Ascending aorta (tissue), 2 donors: ENCODE data around the gene ADSS1. TPM values are rescaled to one million over a fixed set of nuclear protein-coding genes. Genes with fewer than 3 reads are reported as not detected.

Source experiments
- DNase-seq, 2 donors: peaks; one replicate each; pipeline ENCODE4 v3.0.0-alpha.2; 2019; ENCODE audit warnings: low spot score in 2 of 2
- H3K27ac ChIP-seq, 2 donors: fragments of 200-600 bp; sonication (generic); one replicate each; pipeline ENCODE4 v1.5.1; 2016 to 2017; ENCODE audit warnings: mild to moderate bottlenecking in 1 of 2
- H3K27me3 ChIP-seq: fragments of 200-600 bp; sonication (generic); one replicate; pipeline ENCODE4 v1.5.1; 2017
- H3K36me3 ChIP-seq, 2 donors: fragments of 200-600 bp; sonication (generic); one replicate each; pipeline ENCODE4 v1.5.1; 2016
- H3K4me1 ChIP-seq, 2 donors: fragments of 200-600 bp; sonication (generic); one replicate each; pipeline ENCODE4 v1.5.1; 2016 to 2017; ENCODE audit warnings: mild to moderate bottlenecking in 1 of 2
- H3K4me3 ChIP-seq, 2 donors: fragments of 200-600 bp; sonication (generic); one replicate each; pipeline ENCODE4 v1.5.1; 2016 to 2017; ENCODE audit warnings: mild to moderate bottlenecking in 1 of 2
- H3K9me3 ChIP-seq, 2 donors: fragments of 200-600 bp; sonication (generic); one replicate each; pipeline ENCODE4 v1.5.1; 2016
- intact Hi-C: fragments of 100-400 bp; cut with DNase I; formaldehyde crosslinking; loops from one replicate; pipeline ENCODE4 v1.15.1; 2023
- total RNA-seq: library from RNA; depleted of rRNA; stranded (reverse); fragments of >200 nt; gene quantifications from one replicate; pipeline ENCODE4 v1.1.0, GENCODE V29; 2016
- TF ChIP-seq, protein P1 (sequence below), 3 experiments: fragments of 200-600 bp in 2 of 3; fragments of 450-650 bp in 1 of 3; sonication (generic) in 2 of 3; IDR thresholded peaks; one replicate each; pipeline ENCODE4 v1.5.1; 2016 to 2019; ENCODE audit warnings: antibody characterized with exemption in 3 of 3, mild to moderate bottlenecking in 1 of 3, moderate library complexity in 1 of 3

The ADSS1 gene
- total RNA-seq, 1 donor from 2014 or later = 30.2 TPM

DNA sequence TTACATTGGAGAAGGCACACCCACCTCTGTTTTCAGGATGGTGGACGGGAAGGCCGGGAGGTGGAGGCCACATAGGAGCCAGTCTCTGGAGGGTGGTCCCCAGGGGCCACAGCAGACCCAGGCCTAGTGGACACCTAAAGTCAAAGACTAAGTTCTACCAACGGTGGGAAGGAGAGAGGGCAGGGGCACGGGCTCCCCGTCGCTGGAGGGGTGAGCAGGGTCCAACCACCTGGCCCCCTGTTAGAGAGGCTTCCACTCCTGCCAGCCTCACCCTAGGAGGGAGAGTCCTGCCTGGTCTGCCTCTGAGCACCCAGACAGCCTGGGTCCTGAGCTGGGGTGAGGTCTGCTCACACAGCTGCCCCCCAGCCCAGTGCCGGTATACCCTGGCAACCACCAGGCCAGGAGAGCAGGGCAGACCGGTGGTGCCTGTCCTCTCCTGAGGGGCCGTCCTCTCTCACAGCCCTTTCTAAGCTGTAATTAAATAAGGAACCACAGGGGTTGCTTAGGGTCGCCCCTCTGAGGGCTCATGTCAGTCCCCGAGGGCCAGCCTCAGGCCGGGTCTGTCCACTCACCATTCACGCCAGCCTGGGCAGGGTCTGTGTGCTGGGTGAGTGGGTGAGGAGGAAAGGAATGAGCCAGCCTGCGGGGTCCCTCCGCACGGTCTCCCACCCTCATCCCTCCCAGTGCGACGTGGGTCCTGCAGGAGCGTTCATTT, 32.3 kb upstream of the ADSS1 start:
- Histone ChIP-seq H3K4me1 (peaks cover 26 to 59% of the 10 kb centered on the region in 2 donors), H3K36me3 (peaks cover 0 to 10% of the 10 kb centered on the region in 2 donors), H3K9me3 (no peaks in the 10 kb centered on the region), H3K27me3 (no peaks in the 10 kb centered on the region), H3K4me3 (peak overlapping the region; percentile 90 to 92), H3K27ac (peak overlapping the region; percentile 80 to 82)
- TF ChIP-seq, protein P1, sequence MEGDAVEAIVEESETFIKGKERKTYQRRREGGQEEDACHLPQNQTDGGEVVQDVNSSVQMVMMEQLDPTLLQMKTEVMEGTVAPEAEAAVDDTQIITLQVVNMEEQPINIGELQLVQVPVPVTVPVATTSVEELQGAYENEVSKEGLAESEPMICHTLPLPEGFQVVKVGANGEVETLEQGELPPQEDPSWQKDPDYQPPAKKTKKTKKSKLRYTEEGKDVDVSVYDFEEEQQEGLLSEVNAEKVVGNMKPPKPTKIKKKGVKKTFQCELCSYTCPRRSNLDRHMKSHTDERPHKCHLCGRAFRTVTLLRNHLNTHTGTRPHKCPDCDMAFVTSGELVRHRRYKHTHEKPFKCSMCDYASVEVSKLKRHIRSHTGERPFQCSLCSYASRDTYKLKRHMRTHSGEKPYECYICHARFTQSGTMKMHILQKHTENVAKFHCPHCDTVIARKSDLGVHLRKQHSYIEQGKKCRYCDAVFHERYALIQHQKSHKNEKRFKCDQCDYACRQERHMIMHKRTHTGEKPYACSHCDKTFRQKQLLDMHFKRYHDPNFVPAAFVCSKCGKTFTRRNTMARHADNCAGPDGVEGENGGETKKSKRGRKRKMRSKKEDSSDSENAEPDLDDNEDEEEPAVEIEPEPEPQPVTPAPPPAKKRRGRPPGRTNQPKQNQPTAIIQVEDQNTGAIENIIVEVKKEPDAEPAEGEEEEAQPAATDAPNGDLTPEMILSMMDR (IDR thresholded peaks at IDR 0.05) = no peak
- no peak for DNase-seq
- intact Hi-C loops = loop anchor here (2.0 kb wide), 1 partner anchor 15 kb away; no protein-coding TSS in a partner anchor

DNA sequence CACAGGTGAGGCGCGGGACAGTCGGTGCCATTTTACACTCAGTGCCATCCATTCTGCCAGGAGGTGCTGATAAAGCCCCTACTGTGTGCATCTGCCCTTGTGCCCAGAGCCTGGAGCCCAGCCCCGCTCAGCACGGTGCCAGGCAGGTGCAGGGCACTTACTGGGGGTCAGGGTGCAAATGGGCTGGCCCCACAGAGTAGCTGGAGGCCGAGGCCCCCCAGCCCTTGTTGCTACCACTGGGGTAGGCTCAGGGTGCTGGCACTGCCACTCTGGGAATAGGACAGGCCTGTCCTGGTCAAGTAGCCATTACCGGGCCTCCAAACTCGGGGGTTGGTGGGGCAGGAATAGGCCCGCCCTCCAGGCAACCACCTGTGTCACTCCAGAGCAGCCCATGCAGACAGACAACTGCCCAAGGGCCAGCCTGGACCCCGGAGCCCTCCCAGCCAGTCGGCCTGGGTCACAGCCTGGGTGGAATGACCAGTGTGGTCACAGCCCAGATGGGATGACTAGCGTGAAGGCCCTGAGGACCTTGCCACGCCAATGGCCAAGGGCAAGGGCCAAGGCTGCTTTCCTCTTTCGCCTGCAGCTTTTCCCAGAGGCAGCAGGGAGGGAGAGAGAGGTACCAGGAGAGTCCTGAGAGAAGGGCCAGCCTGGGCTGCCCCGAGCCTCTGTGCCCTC, 31.6 kb upstream of the ADSS1 start:
- intact Hi-C loops = no loop called here
- no peaks in the 10 kb centered on the region for H3K27me3 ChIP-seq
- DNase-seq = no peak
- H3K4me1 ChIP-seq = peaks cover 29 to 66% of the 10 kb centered on the region in 2 donors
- TF ChIP-seq, protein P1 (IDR thresholded peaks at IDR 0.05) = no peak
- no peak overlapping the region for H3K4me3 ChIP-seq
- peaks cover 0 to 10% of the 10 kb centered on the region in 2 donors for H3K36me3 ChIP-seq
- H3K27ac ChIP-seq = peak overlapping the region in 1 of 2 donors; percentile 39
- H3K9me3 ChIP-seq = no peaks in the 10 kb centered on the region

DNA sequence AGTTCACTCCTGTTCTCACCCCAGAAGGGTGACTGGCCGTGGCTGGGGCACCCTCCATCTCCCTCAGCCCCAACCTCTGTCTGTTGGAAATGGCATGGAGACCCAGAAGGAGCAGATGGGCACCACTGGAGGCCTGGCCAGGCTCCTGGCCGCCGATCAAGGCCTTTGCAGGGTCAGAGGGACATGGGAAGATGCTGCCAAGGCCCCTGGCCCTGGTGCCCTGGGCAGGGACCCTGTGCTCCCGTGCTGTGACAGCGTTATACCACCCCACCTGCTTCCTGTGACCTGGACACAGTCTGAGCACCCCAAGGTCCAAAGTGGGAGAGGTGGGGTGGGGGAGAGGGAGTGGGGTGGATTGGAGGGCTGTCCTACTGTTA, 31.1 kb upstream of the ADSS1 start:
- intact Hi-C loops = no loop called here
- TF ChIP-seq, protein P1 (IDR thresholded peaks at IDR 0.05) = no peak
- H3K4me1 ChIP-seq = peaks cover 31 to 66% of the 10 kb centered on the region in 2 donors

DNA sequence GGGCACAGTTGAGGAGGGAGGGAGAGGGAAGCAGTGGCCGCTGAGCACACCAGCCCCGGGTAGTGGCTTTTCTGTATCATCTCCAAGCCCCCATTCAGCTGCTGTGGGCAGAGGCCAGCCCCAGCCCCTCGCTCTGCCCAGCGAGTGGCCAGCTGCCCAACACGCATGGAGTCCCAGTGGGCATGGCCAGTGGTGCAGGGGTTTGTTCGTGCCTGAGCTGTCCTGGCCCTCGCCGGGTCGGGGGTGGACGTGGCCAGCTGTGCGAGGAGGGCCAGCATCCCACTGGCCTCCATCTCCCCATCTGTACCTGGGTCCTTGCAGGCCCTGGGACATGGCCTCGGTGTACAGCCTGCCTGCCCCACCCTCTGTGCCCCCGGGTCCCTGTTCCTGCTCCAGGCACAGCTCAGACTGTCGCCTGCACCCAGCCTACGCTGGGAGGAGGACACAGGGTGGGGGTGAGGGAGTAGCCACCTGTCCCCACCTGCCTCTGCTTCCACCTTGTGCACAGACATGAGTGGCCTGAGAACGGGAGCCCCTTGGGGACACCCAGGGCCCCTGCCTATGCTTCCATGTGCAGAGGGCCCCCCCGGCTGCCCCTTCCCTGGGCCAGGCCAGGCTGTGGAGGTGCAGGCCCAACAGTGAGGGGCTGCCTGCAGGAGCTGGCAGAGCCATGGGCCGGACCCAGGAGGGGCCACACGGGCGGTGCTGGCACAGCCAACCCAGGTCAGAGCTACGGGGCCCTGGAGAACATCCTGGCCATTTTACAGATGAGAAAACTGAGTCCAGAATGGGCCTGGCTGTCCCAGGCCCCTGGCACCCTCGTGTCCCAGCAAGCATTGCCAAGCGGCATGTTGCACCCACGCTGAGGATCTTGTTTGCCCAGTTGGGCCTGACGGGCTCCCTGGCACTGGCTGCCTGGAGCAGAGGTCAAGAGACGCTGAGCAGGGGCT, 30.3 kb upstream of the ADSS1 start:
- H3K36me3 ChIP-seq = peaks cover 0 to 10% of the 10 kb centered on the region in 2 donors
- no peaks in the 10 kb centered on the region for H3K27me3 ChIP-seq
- H3K4me3 ChIP-seq = no peak overlapping the region
- peak overlapping the region in 1 of 2 donors; percentile 55 for H3K27ac ChIP-seq
- no peak for DNase-seq
- TF ChIP-seq, protein P1 (IDR thresholded peaks at IDR 0.05) = no peak
- H3K9me3 ChIP-seq = no peaks in the 10 kb centered on the region
- intact Hi-C loops = no loop called here
- H3K4me1 ChIP-seq = peaks cover 32 to 66% of the 10 kb centered on the region in 2 donors

More for the DNA sequence above, 31.1 kb upstream of the ADSS1 start:
- DNase-seq = no peak
- H3K9me3 ChIP-seq = no peaks in the 10 kb centered on the region
- H3K27ac ChIP-seq = peak overlapping the region in 1 of 2 donors; percentile 39
- no peaks in the 10 kb centered on the region for H3K27me3 ChIP-seq
- peaks cover 0 to 10% of the 10 kb centered on the region in 2 donors for H3K36me3 ChIP-seq
- no peak overlapping the region for H3K4me3 ChIP-seq

DNA sequence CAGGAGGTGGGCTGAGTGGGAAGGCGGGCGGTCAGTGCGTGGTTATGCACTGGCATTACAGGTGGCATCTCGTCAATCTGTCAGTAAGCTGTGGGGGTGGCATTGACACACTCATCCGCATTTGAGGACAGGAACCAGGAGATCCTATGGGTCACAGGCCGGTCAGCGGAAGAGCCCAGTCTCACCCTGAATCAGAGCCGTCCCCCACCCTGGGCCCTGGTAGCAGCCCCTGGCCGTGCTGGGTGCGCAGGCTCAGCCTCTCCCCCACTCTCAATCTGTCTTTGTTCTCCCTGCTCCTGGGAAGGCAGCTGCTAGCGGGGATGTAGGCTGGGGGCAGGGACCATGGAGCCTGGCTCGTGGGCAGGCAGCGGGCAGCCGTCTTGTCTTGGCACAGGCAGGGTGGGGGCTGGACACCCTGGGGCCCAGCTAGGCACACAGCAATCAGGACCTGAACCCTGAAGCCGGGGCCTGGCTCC, 29.5 kb upstream of the ADSS1 start:
- peak overlapping the region; percentile 55 to 60 for H3K27ac ChIP-seq

More for the DNA sequence above, 29.5 kb upstream of the ADSS1 start:
- Histone ChIP-seq H3K4me1 (peaks cover 32 to 69% of the 10 kb centered on the region in 2 donors), H3K27me3 (no peaks in the 10 kb centered on the region), H3K4me3 (no peak overlapping the region), H3K36me3 (peaks cover 0 to 10% of the 10 kb centered on the region in 2 donors), H3K9me3 (no peaks in the 10 kb centered on the region)
- intact Hi-C loops = no loop called here
- TF ChIP-seq, protein P1 (IDR thresholded peaks at IDR 0.05) = no peak
- no peak for DNase-seq
